ENCODE results near the gene LGR6. TPM values are rescaled to one million over a fixed set of nuclear protein-coding genes. Genes with fewer than 3 reads are reported as not detected.

LGR6 gene
- total and polyA plus RNA-seq, 2 experiments from 2014 or later = 0.66 to 0.89 TPM

DNA sequence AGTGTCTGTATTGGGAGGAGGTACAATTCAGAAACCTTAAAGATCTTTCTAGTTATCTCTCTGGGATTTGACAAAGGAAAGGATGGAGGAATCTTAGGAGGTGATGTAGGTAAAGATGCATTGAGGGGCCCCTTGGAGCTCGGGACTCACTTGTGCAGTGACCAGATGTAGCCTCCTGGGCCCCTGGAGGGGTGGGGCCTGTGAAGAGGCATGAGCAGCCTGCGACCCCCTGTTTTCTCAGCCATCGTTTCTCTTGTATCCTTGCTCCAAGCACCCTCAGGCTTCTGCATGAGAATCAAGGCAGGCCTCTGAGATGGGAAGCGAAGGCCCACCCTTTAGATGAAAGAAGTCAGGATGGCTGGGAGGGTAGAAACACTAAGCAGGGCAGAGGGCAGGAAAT lies 39.6 kb downstream of the LGR6 start:
- Histone ChIP-seq H2AFZ (no peak overlapping the region), H3K36me3 (ENCODE audit: insufficient read depth) (no peaks in the 10 kb centered on the region), H3K79me2 (replicated peaks; ENCODE audit: insufficient read depth) (no peaks in the 10 kb centered on the region), H3K9me2 (ENCODE audit: insufficient read depth) (0 out of 2 replicates have a peak, but pooled peaks cover 4% of the 10 kb centered on the region), H3K4me2 (no peak overlapping the region), H3K27me3 (ENCODE audit: insufficient read depth) (no peaks in the 10 kb centered on the region), H4K20me1 (replicated peaks; ENCODE audit: insufficient read depth) (no peaks in the 10 kb centered on the region), H3K27ac (ENCODE audit: low read depth) (no peak overlapping the region), H3F3A (replicated peaks; ENCODE audit: low read depth) (no peaks in the 10 kb centered on the region), H3K4me3 (no peak overlapping the region), H3K4me1 (ENCODE audit: insufficient read depth) (peaks cover 12% of the 10 kb centered on the region)
- Mint-ChIP-seq H3K27me3 (ENCODE audit: insufficient read depth, low read depth, poor library complexity) (peaks cover 21% of the 10 kb centered on the region), H3K4me1 (peaks cover 30% of the 10 kb centered on the region), H3K27ac (no peak overlapping the region), H3K36me3 (ENCODE audit: low read depth) (no peaks in the 10 kb centered on the region), H3K9me3 (no peaks in the 10 kb centered on the region; the same call in 2 of the 3 replicates), H3K4me3 (no peak overlapping the region)
- TF ChIP-seq, protein P1, sequence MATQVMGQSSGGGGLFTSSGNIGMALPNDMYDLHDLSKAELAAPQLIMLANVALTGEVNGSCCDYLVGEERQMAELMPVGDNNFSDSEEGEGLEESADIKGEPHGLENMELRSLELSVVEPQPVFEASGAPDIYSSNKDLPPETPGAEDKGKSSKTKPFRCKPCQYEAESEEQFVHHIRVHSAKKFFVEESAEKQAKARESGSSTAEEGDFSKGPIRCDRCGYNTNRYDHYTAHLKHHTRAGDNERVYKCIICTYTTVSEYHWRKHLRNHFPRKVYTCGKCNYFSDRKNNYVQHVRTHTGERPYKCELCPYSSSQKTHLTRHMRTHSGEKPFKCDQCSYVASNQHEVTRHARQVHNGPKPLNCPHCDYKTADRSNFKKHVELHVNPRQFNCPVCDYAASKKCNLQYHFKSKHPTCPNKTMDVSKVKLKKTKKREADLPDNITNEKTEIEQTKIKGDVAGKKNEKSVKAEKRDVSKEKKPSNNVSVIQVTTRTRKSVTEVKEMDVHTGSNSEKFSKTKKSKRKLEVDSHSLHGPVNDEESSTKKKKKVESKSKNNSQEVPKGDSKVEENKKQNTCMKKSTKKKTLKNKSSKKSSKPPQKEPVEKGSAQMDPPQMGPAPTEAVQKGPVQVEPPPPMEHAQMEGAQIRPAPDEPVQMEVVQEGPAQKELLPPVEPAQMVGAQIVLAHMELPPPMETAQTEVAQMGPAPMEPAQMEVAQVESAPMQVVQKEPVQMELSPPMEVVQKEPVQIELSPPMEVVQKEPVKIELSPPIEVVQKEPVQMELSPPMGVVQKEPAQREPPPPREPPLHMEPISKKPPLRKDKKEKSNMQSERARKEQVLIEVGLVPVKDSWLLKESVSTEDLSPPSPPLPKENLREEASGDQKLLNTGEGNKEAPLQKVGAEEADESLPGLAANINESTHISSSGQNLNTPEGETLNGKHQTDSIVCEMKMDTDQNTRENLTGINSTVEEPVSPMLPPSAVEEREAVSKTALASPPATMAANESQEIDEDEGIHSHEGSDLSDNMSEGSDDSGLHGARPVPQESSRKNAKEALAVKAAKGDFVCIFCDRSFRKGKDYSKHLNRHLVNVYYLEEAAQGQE (IDR thresholded peaks at IDR 0.05; ENCODE audit: unreplicated experiment) = no peak
- TF ChIP-seq, protein P2, sequence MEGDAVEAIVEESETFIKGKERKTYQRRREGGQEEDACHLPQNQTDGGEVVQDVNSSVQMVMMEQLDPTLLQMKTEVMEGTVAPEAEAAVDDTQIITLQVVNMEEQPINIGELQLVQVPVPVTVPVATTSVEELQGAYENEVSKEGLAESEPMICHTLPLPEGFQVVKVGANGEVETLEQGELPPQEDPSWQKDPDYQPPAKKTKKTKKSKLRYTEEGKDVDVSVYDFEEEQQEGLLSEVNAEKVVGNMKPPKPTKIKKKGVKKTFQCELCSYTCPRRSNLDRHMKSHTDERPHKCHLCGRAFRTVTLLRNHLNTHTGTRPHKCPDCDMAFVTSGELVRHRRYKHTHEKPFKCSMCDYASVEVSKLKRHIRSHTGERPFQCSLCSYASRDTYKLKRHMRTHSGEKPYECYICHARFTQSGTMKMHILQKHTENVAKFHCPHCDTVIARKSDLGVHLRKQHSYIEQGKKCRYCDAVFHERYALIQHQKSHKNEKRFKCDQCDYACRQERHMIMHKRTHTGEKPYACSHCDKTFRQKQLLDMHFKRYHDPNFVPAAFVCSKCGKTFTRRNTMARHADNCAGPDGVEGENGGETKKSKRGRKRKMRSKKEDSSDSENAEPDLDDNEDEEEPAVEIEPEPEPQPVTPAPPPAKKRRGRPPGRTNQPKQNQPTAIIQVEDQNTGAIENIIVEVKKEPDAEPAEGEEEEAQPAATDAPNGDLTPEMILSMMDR (conservative IDR thresholded peaks at IDR 0.05; ENCODE audit: low read depth in 2 of 2) = no peak
- no peak for TF ChIP-seq EZH2 (IDR thresholded peaks at IDR 0.05; ENCODE audit: low read depth, unreplicated experiment)
- TF ChIP-seq EZH2phosphoT487 (IDR thresholded peaks at IDR 0.05; ENCODE audit: unreplicated experiment) = no peak
- no peak for TF ChIP-seq STAT1 (IDR thresholded peaks at IDR 0.05; ENCODE audit: unreplicated experiment)
- no peak for TF ChIP-seq CREB1 (CRISPR knock-in tag; IDR thresholded peaks at IDR 0.05; ENCODE audit: low read depth)
- TF ChIP-seq, protein P3, sequence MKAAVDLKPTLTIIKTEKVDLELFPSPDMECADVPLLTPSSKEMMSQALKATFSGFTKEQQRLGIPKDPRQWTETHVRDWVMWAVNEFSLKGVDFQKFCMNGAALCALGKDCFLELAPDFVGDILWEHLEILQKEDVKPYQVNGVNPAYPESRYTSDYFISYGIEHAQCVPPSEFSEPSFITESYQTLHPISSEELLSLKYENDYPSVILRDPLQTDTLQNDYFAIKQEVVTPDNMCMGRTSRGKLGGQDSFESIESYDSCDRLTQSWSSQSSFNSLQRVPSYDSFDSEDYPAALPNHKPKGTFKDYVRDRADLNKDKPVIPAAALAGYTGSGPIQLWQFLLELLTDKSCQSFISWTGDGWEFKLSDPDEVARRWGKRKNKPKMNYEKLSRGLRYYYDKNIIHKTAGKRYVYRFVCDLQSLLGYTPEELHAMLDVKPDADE (IDR thresholded peaks at IDR 0.05) = no peak
- TF ChIP-seq, protein P4, sequence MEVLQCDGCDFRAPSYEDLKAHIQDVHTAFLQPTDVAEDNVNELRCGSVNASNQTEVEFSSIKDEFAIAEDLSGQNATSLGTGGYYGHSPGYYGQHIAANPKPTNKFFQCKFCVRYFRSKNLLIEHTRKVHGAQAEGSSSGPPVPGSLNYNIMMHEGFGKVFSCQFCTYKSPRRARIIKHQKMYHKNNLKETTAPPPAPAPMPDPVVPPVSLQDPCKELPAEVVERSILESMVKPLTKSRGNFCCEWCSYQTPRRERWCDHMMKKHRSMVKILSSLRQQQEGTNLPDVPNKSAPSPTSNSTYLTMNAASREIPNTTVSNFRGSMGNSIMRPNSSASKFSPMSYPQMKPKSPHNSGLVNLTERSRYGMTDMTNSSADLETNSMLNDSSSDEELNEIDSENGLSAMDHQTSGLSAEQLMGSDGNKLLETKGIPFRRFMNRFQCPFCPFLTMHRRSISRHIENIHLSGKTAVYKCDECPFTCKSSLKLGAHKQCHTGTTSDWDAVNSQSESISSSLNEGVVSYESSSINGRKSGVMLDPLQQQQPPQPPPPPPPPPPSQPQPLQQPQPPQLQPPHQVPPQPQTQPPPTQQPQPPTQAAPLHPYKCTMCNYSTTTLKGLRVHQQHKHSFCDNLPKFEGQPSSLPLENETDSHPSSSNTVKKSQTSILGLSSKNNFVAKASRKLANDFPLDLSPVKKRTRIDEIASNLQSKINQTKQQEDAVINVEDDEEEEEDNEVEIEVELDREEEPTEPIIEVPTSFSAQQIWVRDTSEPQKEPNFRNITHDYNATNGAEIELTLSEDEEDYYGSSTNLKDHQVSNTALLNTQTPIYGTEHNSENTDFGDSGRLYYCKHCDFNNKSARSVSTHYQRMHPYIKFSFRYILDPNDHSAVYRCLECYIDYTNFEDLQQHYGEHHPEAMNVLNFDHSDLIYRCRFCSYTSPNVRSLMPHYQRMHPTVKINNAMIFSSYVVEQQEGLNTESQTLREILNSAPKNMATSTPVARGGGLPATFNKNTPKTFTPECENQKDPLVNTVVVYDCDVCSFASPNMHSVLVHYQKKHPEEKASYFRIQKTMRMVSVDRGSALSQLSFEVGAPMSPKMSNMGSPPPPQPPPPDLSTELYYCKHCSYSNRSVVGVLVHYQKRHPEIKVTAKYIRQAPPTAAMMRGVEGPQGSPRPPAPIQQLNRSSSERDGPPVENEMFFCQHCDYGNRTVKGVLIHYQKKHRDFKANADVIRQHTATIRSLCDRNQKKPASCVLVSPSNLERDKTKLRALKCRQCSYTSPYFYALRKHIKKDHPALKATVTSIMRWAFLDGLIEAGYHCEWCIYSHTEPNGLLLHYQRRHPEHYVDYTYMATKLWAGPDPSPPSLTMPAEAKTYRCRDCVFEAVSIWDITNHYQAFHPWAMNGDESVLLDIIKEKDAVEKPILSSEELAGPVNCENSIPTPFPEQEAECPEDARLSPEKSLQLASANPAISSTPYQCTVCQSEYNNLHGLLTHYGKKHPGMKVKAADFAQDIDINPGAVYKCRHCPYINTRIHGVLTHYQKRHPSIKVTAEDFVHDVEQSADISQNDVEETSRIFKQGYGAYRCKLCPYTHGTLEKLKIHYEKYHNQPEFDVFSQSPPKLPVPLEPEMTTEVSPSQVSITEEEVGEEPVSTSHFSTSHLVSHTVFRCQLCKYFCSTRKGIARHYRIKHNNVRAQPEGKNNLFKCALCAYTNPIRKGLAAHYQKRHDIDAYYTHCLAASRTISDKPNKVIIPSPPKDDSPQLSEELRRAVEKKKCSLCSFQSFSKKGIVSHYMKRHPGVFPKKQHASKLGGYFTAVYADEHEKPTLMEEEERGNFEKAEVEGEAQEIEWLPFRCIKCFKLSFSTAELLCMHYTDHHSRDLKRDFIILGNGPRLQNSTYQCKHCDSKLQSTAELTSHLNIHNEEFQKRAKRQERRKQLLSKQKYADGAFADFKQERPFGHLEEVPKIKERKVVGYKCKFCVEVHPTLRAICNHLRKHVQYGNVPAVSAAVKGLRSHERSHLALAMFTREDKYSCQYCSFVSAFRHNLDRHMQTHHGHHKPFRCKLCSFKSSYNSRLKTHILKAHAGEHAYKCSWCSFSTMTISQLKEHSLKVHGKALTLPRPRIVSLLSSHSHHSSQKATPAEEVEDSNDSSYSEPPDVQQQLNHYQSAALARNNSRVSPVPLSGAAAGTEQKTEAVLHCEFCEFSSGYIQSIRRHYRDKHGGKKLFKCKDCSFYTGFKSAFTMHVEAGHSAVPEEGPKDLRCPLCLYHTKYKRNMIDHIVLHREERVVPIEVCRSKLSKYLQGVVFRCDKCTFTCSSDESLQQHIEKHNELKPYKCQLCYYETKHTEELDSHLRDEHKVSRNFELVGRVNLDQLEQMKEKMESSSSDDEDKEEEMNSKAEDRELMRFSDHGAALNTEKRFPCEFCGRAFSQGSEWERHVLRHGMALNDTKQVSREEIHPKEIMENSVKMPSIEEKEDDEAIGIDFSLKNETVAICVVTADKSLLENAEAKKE (CRISPR knock-in tag; IDR thresholded peaks at IDR 0.05) = no peak
- TF ChIP-seq NANOG (IDR thresholded peaks at IDR 0.05; ENCODE audit: borderline replicate concordance) = no peak
- TF ChIP-seq ZNF331 (CRISPR knock-in tag; IDR thresholded peaks at IDR 0.05; ENCODE audit: low read depth) = no peak
- no peak for TF ChIP-seq POLR2AphosphoS5 (IDR thresholded peaks at IDR 0.05; ENCODE audit: low read depth)
- no peak for TF ChIP-seq JUNB (IDR thresholded peaks at IDR 0.05; ENCODE audit: unreplicated experiment)
- no peak for TF ChIP-seq ZNF114 (CRISPR knock-in tag; IDR thresholded peaks at IDR 0.05)
- ATAC-seq (no peak), DNase-seq (ENCODE audit: low spot score) (no peak)

Measured in GM23338 (cell line).